GM19193 (cell line): ENCODE measurements around the gene DHPS.

Experiments
- POLR2A ChIP-seq: IDR thresholded peaks from 4 replicates; pipeline ENCODE4 v1.6.1; 2011; ENCODE audit not compliant: insufficient read depth, insufficient read length; ENCODE audit errors: extremely low read depth

DHPS gene

GRCh38 chr19:12681074-12681987 lies at the start of gene DHPS:
TSS of gene DHPS (minus strand) at chr19:12681880. CDS start at chr19:12681766, 114 bp downstream.
- TF ChIP-seq POLR2A, result peak; percentile 85

GRCh38 chr19:12731337-12731736 lies 49.7 kb upstream of the DHPS start:
- TF ChIP-seq POLR2A, result no peak

GRCh38 chr19:12730064-12730463 lies 48.4 kb upstream of the DHPS start:
- TF ChIP-seq POLR2A, result no peak

- TF ChIP-seq POLR2A, result no peak
Measured at GRCh38 chr19:12727745-12728433, 46.2 kb upstream of the DHPS start.

GRCh38 chr19:12726988-12727316 lies 45.3 kb upstream of the DHPS start:
- TF ChIP-seq POLR2A, result no peak

GRCh38 chr19:12723641-12724426 lies 42.2 kb upstream of the DHPS start, which contains the start of gene TNPO2:
TSS of gene TNPO2 (minus strand) at chr19:12723932. CDS start at chr19:12720977, 2,955 bp downstream.
- peak; percentile 58 for TF ChIP-seq POLR2A

- TF ChIP-seq POLR2A, result no peak
Measured at GRCh38 chr19:12723381-12723640, 41.6 kb upstream of the DHPS start.

GRCh38 chr19:12722566-12723380 lies 41.1 kb upstream of the DHPS start:
- TF ChIP-seq POLR2A, result peak; percentile 37

GRCh38 chr19:12721656-12722565 lies 40.2 kb upstream of the DHPS start:
- TF ChIP-seq POLR2A, result peak; percentile 31

- no peak for TF ChIP-seq POLR2A
Measured at GRCh38 chr19:12720851-12721655, 39.4 kb upstream of the DHPS start.

GRCh38 chr19:12720296-12720695 lies 38.6 kb upstream of the DHPS start:
- no peak for TF ChIP-seq POLR2A

GRCh38 chr19:12715929-12716328 lies 34.2 kb upstream of the DHPS start:
- no peak for TF ChIP-seq POLR2A

GRCh38 chr19:12715102-12715501 lies 33.4 kb upstream of the DHPS start:
- TF ChIP-seq POLR2A, result no peak

GRCh38 chr19:12711187-12711586 lies 29.5 kb upstream of the DHPS start:
- no peak for TF ChIP-seq POLR2A
